Transverse colon (tissue), 4 donors: ENCODE results near the gene CNTF. TPM values are rescaled to one million over a fixed set of nuclear protein-coding genes. Genes with fewer than 3 reads are reported as not detected.

ENCODE experiments used
- DNase-seq: peaks from one replicate; pipeline ENCODE4 v3.0.0-alpha.2; 2019
- H3K27ac ChIP-seq, 4 donors: fragments of 200-600 bp; sonication (generic); 2 replicates each; pipeline ENCODE4 v1.5.1; 2016 to 2018; ENCODE audit warnings: inconsistent platforms in 4 of 4
- H3K27me3 ChIP-seq: fragments of 200-600 bp; sonication (generic); 2 replicates; pipeline ENCODE4 v1.5.1; 2017; ENCODE audit warnings: inconsistent platforms
- H3K36me3 ChIP-seq, 4 donors: fragments of 200-600 bp; sonication (generic); 2 replicates each; pipeline ENCODE4 v1.5.1; 2017 to 2019; ENCODE audit warnings: inconsistent platforms in 4 of 4
- H3K4me1 ChIP-seq, 4 donors: fragments of 200-600 bp; sonication (generic); 2 replicates each; pipeline ENCODE4 v1.5.1; 2017 to 2020; ENCODE audit warnings: inconsistent platforms in 4 of 4
- H3K4me3 ChIP-seq, 4 donors: fragments of 200-600 bp; sonication (generic); 1 replicate in 1 of 4; 2 replicates in 3 of 4; pipeline versions ENCODE4 v1.5.1 to v1.6.1; 2017 to 2019; ENCODE audit warnings: inconsistent platforms in 4 of 4
- H3K9me3 ChIP-seq, 2 donors: fragments of 200-600 bp; sonication (generic); 2 replicates each; pipeline ENCODE4 v1.5.1; 2017 to 2019; ENCODE audit warnings: inconsistent platforms in 2 of 2
- EP300 ChIP-seq: sonication (generic); formaldehyde crosslinking; IDR thresholded peaks from one replicate; pipeline ENCODE4 v1.6.1; 2017; ENCODE audit warnings: antibody characterized with exemption, low read depth
- POLR2A ChIP-seq: fragments of 450-650 bp; IDR thresholded peaks from one replicate; pipeline ENCODE4 v1.6.1; 2016; ENCODE audit warnings: antibody characterized with exemption, mild to moderate bottlenecking, moderate library complexity
- POLR2AphosphoS5 ChIP-seq, 3 donors: sonication (generic); formaldehyde crosslinking; IDR thresholded peaks; one replicate each; pipeline ENCODE4 v1.6.1; 2016; ENCODE audit warnings: antibody characterized with exemption in 3 of 3
- WGBS, 2 donors: methylation state at CpG; one replicate each; pipeline ENCODE4 v1.1.5; 2018; ENCODE audit warnings: low coverage in 1 of 2; 5-methylcytosine and 5-hydroxymethylcytosine counted together
- in situ Hi-C, 4 donors: fragments of 200-750 bp; cut with MboI; loops; one replicate each; pipeline versions ENCODE4 v1.15.0 to v1.15.1; 2017; ENCODE audit warnings: low sequenced_read_pairs in 3 of 4, low pct_ligation_motif_present in 1 of 4, low pct_unique_long_range_greater_than_20kb in 1 of 4
- intact Hi-C: fragments of 100-400 bp; cut with DNase I; formaldehyde crosslinking; loops from one replicate; pipeline ENCODE4 v1.15.1; 2023; ENCODE audit warnings: low total_unique reads
- total RNA-seq, 4 donors: library from RNA; depleted of rRNA; stranded (reverse); fragments of >200 nt; gene quantifications; one replicate each; pipeline ENCODE4 v1.1.0, GENCODE V29; 2016
- TF ChIP-seq, protein P1 (sequence below), 5 experiments: fragments of 200-600 bp in 3 of 5; fragments of 450-650 bp in 2 of 5; sonication (generic) in 3 of 5; IDR thresholded peaks; 1 replicate in 2 of 5; 2 replicates in 3 of 5; pipeline ENCODE4 v1.5.1; 2016 to 2017; ENCODE audit warnings: antibody characterized with exemption in 5 of 5, inconsistent platforms in 3 of 5, mild to moderate bottlenecking in 2 of 5, moderate library complexity in 1 of 5

CNTF gene
- total RNA-seq, 4 donors from 2014 or later = 1.1 to 2.1 (median 1.5) TPM; not detected in 1

DNA sequence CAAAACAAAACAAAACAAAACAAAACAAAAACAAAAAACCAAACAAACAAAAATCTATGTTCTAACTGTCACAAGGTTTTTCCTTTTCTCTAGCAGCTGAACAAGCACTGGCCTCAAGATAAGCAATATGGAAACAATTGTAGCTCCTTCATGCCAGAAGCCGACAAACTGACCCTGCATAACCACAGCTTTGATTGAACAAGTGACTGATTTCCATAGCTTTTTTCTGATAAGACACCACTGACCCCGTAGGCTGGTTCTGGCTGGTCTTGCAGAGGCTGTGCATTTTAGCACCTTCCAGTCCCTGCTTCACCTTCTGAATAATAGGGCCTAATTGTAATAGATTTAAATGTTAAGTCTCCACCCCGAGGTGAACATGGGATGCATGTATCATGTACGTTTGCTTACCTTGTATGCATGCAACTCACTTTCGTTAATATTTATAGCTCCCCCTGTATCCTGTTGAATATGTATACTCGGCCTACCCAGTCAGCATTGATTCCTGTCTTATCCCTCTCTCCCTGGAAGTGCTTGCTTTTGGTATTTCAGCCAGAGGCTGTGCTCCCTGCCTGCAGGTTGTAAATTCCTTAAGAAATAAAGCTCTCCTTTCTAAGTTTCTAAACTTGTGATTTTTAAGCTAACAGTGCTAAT is 49.6 kb downstream of the CNTF start:
- DNase-seq = no peak
- TF ChIP-seq POLR2AphosphoS5 (IDR thresholded peaks at IDR 0.05) = no peak
- no peak for TF ChIP-seq EP300
- TF ChIP-seq, protein P1, sequence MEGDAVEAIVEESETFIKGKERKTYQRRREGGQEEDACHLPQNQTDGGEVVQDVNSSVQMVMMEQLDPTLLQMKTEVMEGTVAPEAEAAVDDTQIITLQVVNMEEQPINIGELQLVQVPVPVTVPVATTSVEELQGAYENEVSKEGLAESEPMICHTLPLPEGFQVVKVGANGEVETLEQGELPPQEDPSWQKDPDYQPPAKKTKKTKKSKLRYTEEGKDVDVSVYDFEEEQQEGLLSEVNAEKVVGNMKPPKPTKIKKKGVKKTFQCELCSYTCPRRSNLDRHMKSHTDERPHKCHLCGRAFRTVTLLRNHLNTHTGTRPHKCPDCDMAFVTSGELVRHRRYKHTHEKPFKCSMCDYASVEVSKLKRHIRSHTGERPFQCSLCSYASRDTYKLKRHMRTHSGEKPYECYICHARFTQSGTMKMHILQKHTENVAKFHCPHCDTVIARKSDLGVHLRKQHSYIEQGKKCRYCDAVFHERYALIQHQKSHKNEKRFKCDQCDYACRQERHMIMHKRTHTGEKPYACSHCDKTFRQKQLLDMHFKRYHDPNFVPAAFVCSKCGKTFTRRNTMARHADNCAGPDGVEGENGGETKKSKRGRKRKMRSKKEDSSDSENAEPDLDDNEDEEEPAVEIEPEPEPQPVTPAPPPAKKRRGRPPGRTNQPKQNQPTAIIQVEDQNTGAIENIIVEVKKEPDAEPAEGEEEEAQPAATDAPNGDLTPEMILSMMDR (IDR thresholded peaks at IDR 0.05) = no peak
- no peak for TF ChIP-seq POLR2A
- H3K4me1 ChIP-seq = no peaks in the 10 kb centered on the region
- H3K9me3 ChIP-seq = no peaks in the 10 kb centered on the region
- H3K4me3 ChIP-seq = no peak overlapping the region
- 69 to 76% methylated on average over 5 to 6 of the region's 6 CpGs for WGBS, 2 donors
- no peaks in the 10 kb centered on the region for H3K27me3 ChIP-seq
- no peak overlapping the region for H3K27ac ChIP-seq
- in situ Hi-C loops (loop anchor here in 3 of 4 donors (25.0 kb wide), 2 partner anchors 240 to 390 kb away; no protein-coding TSS in a partner anchor), intact Hi-C loops (no loop called here)
- no peaks in the 10 kb centered on the region for H3K36me3 ChIP-seq

DNA sequence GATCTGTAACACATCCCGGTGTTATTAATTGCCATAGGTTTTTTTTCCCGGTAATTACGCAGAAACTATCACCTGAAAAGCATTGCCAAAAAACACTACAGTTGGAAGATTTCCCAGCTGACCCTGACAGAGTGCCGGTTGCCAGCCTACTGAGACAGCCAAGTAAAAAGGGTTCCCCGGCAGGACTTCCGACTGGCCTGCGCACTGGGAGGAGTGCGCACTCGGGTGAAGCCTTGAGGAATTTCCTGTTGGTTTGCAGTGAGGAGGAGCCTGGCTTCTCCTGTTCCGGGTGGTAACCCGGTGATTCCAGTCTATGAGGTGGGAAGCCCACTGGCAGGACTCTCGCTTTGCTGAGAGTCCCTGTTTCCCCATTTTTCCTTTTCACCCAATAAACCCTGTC is 52.1 kb downstream of the CNTF start:
- H3K36me3 ChIP-seq = no peaks in the 10 kb centered on the region
- no peak for DNase-seq
- in situ Hi-C loops (loop anchor here in 3 of 4 donors (25.0 kb wide), 2 partner anchors 238 to 388 kb away; no protein-coding TSS in a partner anchor), intact Hi-C loops (no loop called here)
- WGBS, 2 donors = 90 to 100% methylated on average over 2 to 12 of the region's 12 CpGs
- no peak overlapping the region for H3K4me3 ChIP-seq
- peaks cover 5% of the 10 kb centered on the region for H3K27me3 ChIP-seq
- H3K27ac ChIP-seq = no peak overlapping the region
- no peaks in the 10 kb centered on the region for H3K9me3 ChIP-seq
- TF ChIP-seq POLR2AphosphoS5 (IDR thresholded peaks at IDR 0.05) = no peak
- TF ChIP-seq EP300 = no peak
- TF ChIP-seq POLR2A = no peak
- TF ChIP-seq, protein P1 (IDR thresholded peaks at IDR 0.05) = no peak
- H3K4me1 ChIP-seq = no peaks in the 10 kb centered on the region

Other genes with a start within 250 kb of the CNTF start
- gene OR5B3, start 215.8 kb upstream of the CNTF start, total RNA-seq = not detected
- gene OR5B2, start 194.5 kb upstream of the CNTF start, total RNA-seq = not detected
- not detected for gene OR5B12, start 180.4 kb upstream of the CNTF start, total RNA-seq
- gene OR5B21, start 114.6 kb upstream of the CNTF start, total RNA-seq = not detected
- gene LPXN, start 46.8 kb upstream of the CNTF start, total RNA-seq = 10 to 100 TPM in 3 of 4 donors, 1 to 10 TPM in 1; 10.0 to 18.7 (median 16.0) TPM
- gene ZFP91, start 43.6 kb upstream of the CNTF start, total RNA-seq = 10 to 100 TPM; 38.6 to 62.0 (median 56.2) TPM
- not detected for gene GLYAT, start 109.3 kb downstream of the CNTF start, total RNA-seq
- not detected for gene GLYATL2, start 222.0 kb downstream of the CNTF start, total RNA-seq